ENCODE measurements around the gene CHCHD4.
A peak's percentile ranks its signal among the peaks of the same experiment; 100 is the strongest.

CHCHD4 gene

GRCh38 chr3:14125193-14126016 lies 735 bp upstream of the CHCHD4 start (continued):
- TF ChIP-seq ZBTB17 (tag by site-specific recombination; IDR thresholded peaks at IDR 0.05) (peak; percentile 98), MYNN (tag by site-specific recombination; IDR thresholded peaks at IDR 0.05; ENCODE audit: borderline replicate concordance) (0 out of 2 replicates have a peak, but pooled peaks have one; percentile 37), ZNF155 (tag by site-specific recombination; IDR thresholded peaks at IDR 0.05) (no peak), ZNF837 (tag by site-specific recombination; IDR thresholded peaks at IDR 0.05) (no peak), ZNF184 (tag by site-specific recombination; IDR thresholded peaks at IDR 0.05) (0 out of 2 replicates have a peak, but pooled peaks have one; percentile 29), ZNF391 (tag by site-specific recombination; IDR thresholded peaks at IDR 0.05; ENCODE audit: borderline replicate concordance, low read depth) (peak; percentile 59; the same call in 1 of the 2 replicates), ZNF366 (tag by site-specific recombination; conservative IDR thresholded peaks at IDR 0.05) (peak; percentile 47; the same call in 1 of the 2 replicates), ZNF747 (tag by site-specific recombination; IDR thresholded peaks at IDR 0.05) (no peak), ZBTB7A (tag by site-specific recombination; IDR thresholded peaks at IDR 0.05; ENCODE audit: low read depth) (0 out of 2 replicates have a peak, but pooled peaks have one; percentile 44), PATZ1 (tag by site-specific recombination; IDR thresholded peaks at IDR 0.05) (peak; percentile 44), KLF16 (tag by site-specific recombination; IDR thresholded peaks at IDR 0.05) (peak; percentile 54), ZNF394 (tag by site-specific recombination; IDR thresholded peaks at IDR 0.05; ENCODE audit: borderline replicate concordance) (peak; percentile 79), KLF9 (tag by site-specific recombination; IDR thresholded peaks at IDR 0.05; ENCODE audit: low read depth) (peak; percentile 81)
- TF ChIP-seq, protein P1, sequence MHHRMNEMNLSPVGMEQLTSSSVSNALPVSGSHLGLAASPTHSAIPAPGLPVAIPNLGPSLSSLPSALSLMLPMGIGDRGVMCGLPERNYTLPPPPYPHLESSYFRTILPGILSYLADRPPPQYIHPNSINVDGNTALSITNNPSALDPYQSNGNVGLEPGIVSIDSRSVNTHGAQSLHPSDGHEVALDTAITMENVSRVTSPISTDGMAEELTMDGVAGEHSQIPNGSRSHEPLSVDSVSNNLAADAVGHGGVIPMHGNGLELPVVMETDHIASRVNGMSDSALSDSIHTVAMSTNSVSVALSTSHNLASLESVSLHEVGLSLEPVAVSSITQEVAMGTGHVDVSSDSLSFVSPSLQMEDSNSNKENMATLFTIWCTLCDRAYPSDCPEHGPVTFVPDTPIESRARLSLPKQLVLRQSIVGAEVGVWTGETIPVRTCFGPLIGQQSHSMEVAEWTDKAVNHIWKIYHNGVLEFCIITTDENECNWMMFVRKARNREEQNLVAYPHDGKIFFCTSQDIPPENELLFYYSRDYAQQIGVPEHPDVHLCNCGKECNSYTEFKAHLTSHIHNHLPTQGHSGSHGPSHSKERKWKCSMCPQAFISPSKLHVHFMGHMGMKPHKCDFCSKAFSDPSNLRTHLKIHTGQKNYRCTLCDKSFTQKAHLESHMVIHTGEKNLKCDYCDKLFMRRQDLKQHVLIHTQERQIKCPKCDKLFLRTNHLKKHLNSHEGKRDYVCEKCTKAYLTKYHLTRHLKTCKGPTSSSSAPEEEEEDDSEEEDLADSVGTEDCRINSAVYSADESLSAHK (tag by site-specific recombination; IDR thresholded peaks at IDR 0.05), result 0 out of 2 replicates have a peak, but pooled peaks have one; percentile 53
- TF ChIP-seq, protein P2, sequence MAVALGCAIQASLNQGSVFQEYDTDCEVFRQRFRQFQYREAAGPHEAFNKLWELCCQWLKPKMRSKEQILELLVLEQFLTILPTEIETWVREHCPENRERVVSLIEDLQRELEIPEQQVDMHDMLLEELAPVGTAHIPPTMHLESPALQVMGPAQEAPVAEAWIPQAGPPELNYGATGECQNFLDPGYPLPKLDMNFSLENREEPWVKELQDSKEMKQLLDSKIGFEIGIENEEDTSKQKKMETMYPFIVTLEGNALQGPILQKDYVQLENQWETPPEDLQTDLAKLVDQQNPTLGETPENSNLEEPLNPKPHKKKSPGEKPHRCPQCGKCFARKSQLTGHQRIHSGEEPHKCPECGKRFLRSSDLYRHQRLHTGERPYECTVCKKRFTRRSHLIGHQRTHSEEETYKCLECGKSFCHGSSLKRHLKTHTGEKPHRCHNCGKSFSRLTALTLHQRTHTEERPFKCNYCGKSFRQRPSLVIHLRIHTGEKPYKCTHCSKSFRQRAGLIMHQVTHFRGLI (tag by site-specific recombination; IDR thresholded peaks at IDR 0.05), result peak; percentile 91

DNA sequence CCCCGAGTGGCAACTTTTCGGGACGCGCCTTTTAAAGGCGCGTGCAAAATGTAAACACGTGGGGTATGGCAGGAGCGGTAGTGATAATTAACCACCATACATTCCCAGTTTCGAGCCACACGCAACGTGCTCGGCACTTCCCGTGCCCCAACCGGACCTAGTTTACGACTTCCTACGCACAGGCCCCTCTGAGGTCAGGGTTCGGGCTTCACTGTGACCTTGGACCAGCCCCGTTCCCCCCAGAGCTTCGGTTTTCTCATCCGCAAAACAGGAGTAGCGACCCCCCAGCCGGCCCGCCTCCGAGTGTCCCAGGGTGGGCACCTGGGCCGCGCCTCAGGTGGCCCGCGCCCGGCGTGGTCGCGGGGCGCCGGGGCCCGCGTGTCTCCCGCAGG lies 451 bp downstream of the CHCHD4 start:
- Histone ChIP-seq H3K27ac (ENCODE audit: extremely low read depth, low read depth, low read length) (peak overlapping the region; percentile 73; the same call in 1 of the 2 replicates), H3K4me3 (ENCODE audit: low read depth, low read length) (peak overlapping the region; percentile 73), H3K9me3 (ENCODE audit: control insufficient read depth, insufficient read depth, low read depth, low read length) (no peaks in the 10 kb centered on the region), H3K36me3 (ENCODE audit: control insufficient read depth in 2 of 2, insufficient read depth in 1 of 2, low read length in 2 of 2) (peaks cover 7 to 55% of the 10 kb centered on the region in 2 experiments; a peak in 2 of 3 replicates), H3K4me1 (ENCODE audit: control insufficient read depth, insufficient read depth, low read length) (peaks cover 4% of the 10 kb centered on the region)
- ChIA-PET POLR2A (interaction anchor here (0.8 to 2.1 kb wide), 8 partner anchors 9 to 527 kb away, joined by 4 to 32 read pairs (median 8); partner anchors contain the start of genes CCDC174, LSM3 and XPC), CTCF (interaction anchor here (0.6 to 2.9 kb wide), 3 partner anchors 228 to 1208 kb away, joined by 4 to 13 read pairs (median 4); partner anchors contain the start of gene SH3BP5)
- TF ChIP-seq, protein P3, sequence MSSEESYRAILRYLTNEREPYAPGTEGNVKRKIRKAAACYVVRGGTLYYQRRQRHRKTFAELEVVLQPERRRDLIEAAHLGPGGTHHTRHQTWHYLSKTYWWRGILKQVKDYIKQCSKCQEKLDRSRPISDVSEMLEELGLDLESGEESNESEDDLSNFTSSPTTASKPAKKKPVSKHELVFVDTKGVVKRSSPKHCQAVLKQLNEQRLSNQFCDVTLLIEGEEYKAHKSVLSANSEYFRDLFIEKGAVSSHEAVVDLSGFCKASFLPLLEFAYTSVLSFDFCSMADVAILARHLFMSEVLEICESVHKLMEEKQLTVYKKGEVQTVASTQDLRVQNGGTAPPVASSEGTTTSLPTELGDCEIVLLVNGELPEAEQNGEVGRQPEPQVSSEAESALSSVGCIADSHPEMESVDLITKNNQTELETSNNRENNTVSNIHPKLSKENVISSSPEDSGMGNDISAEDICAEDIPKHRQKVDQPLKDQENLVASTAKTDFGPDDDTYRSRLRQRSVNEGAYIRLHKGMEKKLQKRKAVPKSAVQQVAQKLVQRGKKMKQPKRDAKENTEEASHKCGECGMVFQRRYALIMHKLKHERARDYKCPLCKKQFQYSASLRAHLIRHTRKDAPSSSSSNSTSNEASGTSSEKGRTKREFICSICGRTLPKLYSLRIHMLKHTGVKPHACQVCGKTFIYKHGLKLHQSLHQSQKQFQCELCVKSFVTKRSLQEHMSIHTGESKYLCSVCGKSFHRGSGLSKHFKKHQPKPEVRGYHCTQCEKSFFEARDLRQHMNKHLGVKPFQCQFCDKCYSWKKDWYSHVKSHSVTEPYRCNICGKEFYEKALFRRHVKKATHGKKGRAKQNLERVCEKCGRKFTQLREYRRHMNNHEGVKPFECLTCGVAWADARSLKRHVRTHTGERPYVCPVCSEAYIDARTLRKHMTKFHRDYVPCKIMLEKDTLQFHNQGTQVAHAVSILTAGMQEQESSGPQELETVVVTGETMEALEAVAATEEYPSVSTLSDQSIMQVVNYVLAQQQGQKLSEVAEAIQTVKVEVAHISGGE (tag by site-specific recombination; conservative IDR thresholded peaks at IDR 0.05; ENCODE audit: low read depth), result peak; percentile 81
- TF ChIP-seq ZNF660 (tag by site-specific recombination; IDR thresholded peaks at IDR 0.05) (0 out of 2 replicates have a peak, but pooled peaks have one; percentile 78), TSHZ1 (tag by site-specific recombination; IDR thresholded peaks at IDR 0.05; ENCODE audit: borderline replicate concordance) (no peak), ZFHX2 (tag by site-specific recombination; conservative IDR thresholded peaks at IDR 0.05) (peak; percentile 44; the same call in 1 of the 2 replicates)

All from HEK293 (cell line).